ENCODE data around the gene LRP1-AS.

LRP1-AS gene

GRCh38 chr12:57159311-57159710 is 11.9 kb upstream of the LRP1-AS start:
- no peak for ATAC-seq
- TF ChIP-seq SNAI2 (CRISPR knock-in tag; IDR thresholded peaks at IDR 0.05): no peak
- TF ChIP-seq TSHZ2 (CRISPR knock-in tag; IDR thresholded peaks at IDR 0.05): no peak
- TF ChIP-seq ZC3H10 (CRISPR knock-in tag; IDR thresholded peaks at IDR 0.05): no peak
- no peak for TF ChIP-seq ZFP30 (CRISPR knock-in tag; IDR thresholded peaks at IDR 0.05)
- no peak for TF ChIP-seq CREB5 (CRISPR knock-in tag; IDR thresholded peaks at IDR 0.05; ENCODE audit: low read depth)

- TF ChIP-seq ZNF70 (CRISPR knock-in tag; IDR thresholded peaks at IDR 0.05): no peak
- no peak for TF ChIP-seq ISL1 (CRISPR knock-in tag; IDR thresholded peaks at IDR 0.05)
- TF ChIP-seq ESRRG (CRISPR knock-in tag; IDR thresholded peaks at IDR 0.05): no peak
- no peak for TF ChIP-seq ZFP30 (CRISPR knock-in tag; IDR thresholded peaks at IDR 0.05)
- TF ChIP-seq SNAI2 (CRISPR knock-in tag; IDR thresholded peaks at IDR 0.05): no peak
- no peak for TF ChIP-seq CREB5 (CRISPR knock-in tag; IDR thresholded peaks at IDR 0.05; ENCODE audit: low read depth)
- no peak for TF ChIP-seq BACH2 (CRISPR knock-in tag; IDR thresholded peaks at IDR 0.05; ENCODE audit: borderline replicate concordance)
- no peak for TF ChIP-seq ZNF8 (CRISPR knock-in tag; IDR thresholded peaks at IDR 0.05)
- no peak for TF ChIP-seq ZNF565 (CRISPR knock-in tag; conservative IDR thresholded peaks at IDR 0.05; ENCODE audit: low read depth)
- no peak for TF ChIP-seq GLIS3 (CRISPR knock-in tag; IDR thresholded peaks at IDR 0.05)
- TF ChIP-seq TCF4 (CRISPR knock-in tag; IDR thresholded peaks at IDR 0.05; ENCODE audit: borderline replicate concordance): no peak
- TF ChIP-seq TOX (CRISPR knock-in tag; IDR thresholded peaks at IDR 0.05; ENCODE audit: borderline replicate concordance): no peak
- ATAC-seq: no peak; the same call in 2 of the 3 replicates
Measured at GRCh38 chr12:57158665-57159064, 11.2 kb upstream of the LRP1-AS start.

GRCh38 chr12:57158186-57158585 is 10.8 kb upstream of the LRP1-AS start:
- no peak for ATAC-seq
- TF ChIP-seq ARNTL (CRISPR knock-in tag; IDR thresholded peaks at IDR 0.05; ENCODE audit: borderline replicate concordance, low read depth) (no peak), PPARA (CRISPR knock-in tag; IDR thresholded peaks at IDR 0.05; ENCODE audit: borderline replicate concordance) (no peak), CSRNP3 (CRISPR knock-in tag; IDR thresholded peaks at IDR 0.05) (no peak), ZFP3 (CRISPR knock-in tag; IDR thresholded peaks at IDR 0.05) (no peak)

GRCh38 chr12:57157588-57158173 is 10.3 kb upstream of the LRP1-AS start:
- ATAC-seq: no peak
- TF ChIP-seq GLIS3 (CRISPR knock-in tag; IDR thresholded peaks at IDR 0.05): no peak
- TF ChIP-seq ZFP30 (CRISPR knock-in tag; IDR thresholded peaks at IDR 0.05): no peak
- no peak for TF ChIP-seq ESRRG (CRISPR knock-in tag; IDR thresholded peaks at IDR 0.05)
- TF ChIP-seq ARNTL (CRISPR knock-in tag; IDR thresholded peaks at IDR 0.05; ENCODE audit: borderline replicate concordance, low read depth): no peak

- ATAC-seq: no peak
- no peak for TF ChIP-seq ZFP30 (CRISPR knock-in tag; IDR thresholded peaks at IDR 0.05)
- TF ChIP-seq RARB (CRISPR knock-in tag; IDR thresholded peaks at IDR 0.05): no peak
- TF ChIP-seq TOX (CRISPR knock-in tag; IDR thresholded peaks at IDR 0.05; ENCODE audit: borderline replicate concordance): no peak
- TF ChIP-seq ISL1 (CRISPR knock-in tag; IDR thresholded peaks at IDR 0.05): no peak
- no peak for TF ChIP-seq ESRRG (CRISPR knock-in tag; IDR thresholded peaks at IDR 0.05)
Measured at GRCh38 chr12:57156701-57157403, 9.4 kb upstream of the LRP1-AS start.

Measured in SK-N-SH treated with all-trans-retinoic acid at 6 μM for 48 hours (cell line).